Hepatocyte (in vitro differentiated cells): ENCODE data around the gene CNTN4.

Experiments
- CTCF ChIP-seq: fragments of 200-600 bp; sonication (generic); IDR thresholded peaks from 2 replicates; pipeline ENCODE4 v1.5.1; 2016; ENCODE audit warnings: antibody characterized with exemption, mild to moderate bottlenecking; ENCODE audit not compliant: poor library complexity
- EZH2 ChIP-seq: fragments of 200-600 bp; sonication (generic); IDR thresholded peaks from 2 replicates; pipeline ENCODE4 v1.6.1; 2016; ENCODE audit warnings: antibody characterized with exemption, mild to moderate bottlenecking, borderline replicate concordance
- EZH2phosphoT487 ChIP-seq: fragments of 200-600 bp; sonication (generic); IDR thresholded peaks from one replicate; pipeline ENCODE4 v1.6.1; 2018; ENCODE audit warnings: antibody characterized with exemption, mild to moderate bottlenecking, low read depth, moderate library complexity; ENCODE audit not compliant: unreplicated experiment, severe bottlenecking

GRCh38 chr3:2543247-2543646 lies 444.6 kb downstream of the CNTN4 start:
- TF ChIP-seq EZH2phosphoT487 (no peak), EZH2 (no peak), CTCF (no peak)
